ENCODE data around the gene WFS1. TPM values are rescaled to one million over a fixed set of nuclear protein-coding genes. Genes with fewer than 3 reads are reported as not detected.

WFS1 gene
- total RNA-seq, 3 donors from 2014 or later = 32.5 to 58.3 (median 37.1) TPM

- Histone ChIP-seq H3K4me3 (no peak overlapping the region), H3K27ac (no peak overlapping the region), H3K4me1 (no peaks in the 10 kb centered on the region), H3K27me3 (peaks cover 3 to 43% of the 10 kb centered on the region in 2 donors), H3K36me3 (no peaks in the 10 kb centered on the region), H3K9me3 (peaks cover 8 to 9% of the 10 kb centered on the region in 2 donors)
- DNase-seq (ENCODE audit: low spot score in 2 of 2) = no peak
- TF ChIP-seq POLR2AphosphoS5 (IDR thresholded peaks at IDR 0.05) (no peak), CTCF (IDR thresholded peaks at IDR 0.05) (no peak), POLR2A (IDR thresholded peaks at IDR 0.05) (no peak)
- intact Hi-C loops (cut with DNase I; ENCODE audit: low total_unique reads) = no loop called here
These were observed 44.9 kb upstream of the WFS1 start for GRCh38 chr4:6224735-6225134.

- Histone ChIP-seq H3K27me3 (peaks cover 3 to 36% of the 10 kb centered on the region in 2 donors), H3K4me1 (no peaks in the 10 kb centered on the region), H3K4me3 (no peak overlapping the region), H3K9me3 (peaks cover 8 to 9% of the 10 kb centered on the region in 2 donors), H3K27ac (no peak overlapping the region), H3K36me3 (no peaks in the 10 kb centered on the region)
- intact Hi-C loops (cut with DNase I; ENCODE audit: low total_unique reads) = no loop called here
- peak in 1 of 2 donors; percentile 17 for DNase-seq (ENCODE audit: low spot score in 2 of 2)
- TF ChIP-seq POLR2A (IDR thresholded peaks at IDR 0.05) (no peak), POLR2AphosphoS5 (IDR thresholded peaks at IDR 0.05) (no peak), CTCF (IDR thresholded peaks at IDR 0.05) (no peak)
These were observed 44.2 kb upstream of the WFS1 start for GRCh38 chr4:6225469-6225868.

- no peak for TF ChIP-seq POLR2A (IDR thresholded peaks at IDR 0.05)
- no peak for TF ChIP-seq CTCF (IDR thresholded peaks at IDR 0.05)
- no peak for TF ChIP-seq POLR2AphosphoS5 (IDR thresholded peaks at IDR 0.05)
- intact Hi-C loops (cut with DNase I; ENCODE audit: low total_unique reads) = no loop called here
- Histone ChIP-seq H3K27me3 (peaks cover under 1 to 26% of the 10 kb centered on the region in 2 donors), H3K4me3 (no peak overlapping the region), H3K9me3 (peaks cover 8 to 9% of the 10 kb centered on the region in 2 donors), H3K36me3 (no peaks in the 10 kb centered on the region), H3K4me1 (no peaks in the 10 kb centered on the region), H3K27ac (no peak overlapping the region)
- peak in 1 of 2 donors; percentile 22 for DNase-seq (ENCODE audit: low spot score in 2 of 2)
These were observed 43.1 kb upstream of the WFS1 start for GRCh38 chr4:6226506-6226905.

- no peaks in the 10 kb centered on the region for H3K4me1 ChIP-seq
- peaks cover 0 to 2% of the 10 kb centered on the region in 2 donors for H3K9me3 ChIP-seq
- H3K27me3 ChIP-seq = peaks cover 0 to 15% of the 10 kb centered on the region in 2 donors
- TF ChIP-seq POLR2AphosphoS5 (IDR thresholded peaks at IDR 0.05) (no peak), POLR2A (IDR thresholded peaks at IDR 0.05) (no peak), CTCF (IDR thresholded peaks at IDR 0.05) (no peak)
- H3K4me3 ChIP-seq = no peak overlapping the region
- DNase-seq (ENCODE audit: low spot score in 2 of 2) = peak in 1 of 2 donors; percentile 15
- no peaks in the 10 kb centered on the region for H3K36me3 ChIP-seq
- H3K27ac ChIP-seq = no peak overlapping the region
- intact Hi-C loops (cut with DNase I; ENCODE audit: low total_unique reads) = no loop called here
These were observed 42.1 kb upstream of the WFS1 start for GRCh38 chr4:6227412-6228157.
